GM18907 (cell line): Measurements from ENCODE around the gene OR2D3.
"Not testable (repeated sequence)": the region's sequence is repeated elsewhere in the genome, so short reads cannot be mapped to it uniquely, and the experiment has no call there.

Experiments used
- ATAC-seq: cut with Tn5 transposase; IDR thresholded peaks from one replicate; pipeline ENCODE4 v1.9.1; 2021; ENCODE audit warnings: mild to moderate bottlenecking, moderate library complexity; ENCODE audit not compliant: unreplicated experiment

OR2D3 gene

GRCh38 chr11:6927030-6927617 lies 6.3 kb downstream of the OR2D3 start:
- ATAC-seq: peak; percentile 74

DNA sequence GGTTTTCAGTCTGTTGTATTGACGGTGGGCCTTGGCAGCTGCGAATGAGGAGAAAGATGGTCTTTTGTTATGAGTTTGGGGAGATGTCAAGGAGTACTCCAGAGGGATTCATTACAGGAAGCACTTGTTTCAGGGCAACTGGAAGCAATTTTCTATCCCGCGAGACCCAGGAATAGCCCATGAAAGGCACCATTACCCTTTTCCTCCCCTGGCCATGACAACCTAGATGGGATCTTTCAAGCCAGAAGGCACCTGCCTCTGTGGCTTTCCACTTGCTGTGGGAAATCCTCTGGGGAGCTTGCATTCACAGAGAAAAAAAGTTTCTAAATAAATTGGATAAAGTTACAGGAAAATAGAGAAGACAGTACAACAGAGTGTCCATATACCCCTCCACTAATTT lies 8.1 kb downstream of the OR2D3 start:
- ATAC-seq: no peak

DNA sequence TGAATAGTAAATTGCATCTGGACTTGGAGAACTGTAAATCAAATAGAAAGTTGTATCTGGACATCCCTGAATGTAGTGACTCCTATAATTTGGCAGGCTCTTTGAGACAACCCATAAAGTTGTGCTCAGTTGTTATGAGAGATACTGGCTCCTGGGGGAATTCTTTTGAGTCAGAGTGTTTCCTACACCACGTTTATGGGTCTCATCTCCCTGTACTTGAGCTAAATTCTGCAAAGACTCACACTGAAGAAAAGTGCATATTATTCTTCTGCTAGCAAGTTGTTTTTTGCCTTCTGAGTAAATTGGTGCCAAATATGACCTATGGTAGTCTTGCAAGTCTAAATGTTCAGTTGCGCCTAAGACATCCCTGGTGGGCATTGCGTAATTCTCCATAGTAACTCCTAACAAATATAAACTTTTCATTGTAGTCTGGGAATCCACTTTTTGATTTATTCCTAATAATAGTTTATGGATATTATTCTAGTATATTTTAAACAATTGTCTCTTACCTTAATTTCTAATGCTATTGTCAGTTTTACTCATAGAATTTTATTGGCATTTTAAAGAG lies 10.4 kb downstream of the OR2D3 start:
- no peak for ATAC-seq

DNA sequence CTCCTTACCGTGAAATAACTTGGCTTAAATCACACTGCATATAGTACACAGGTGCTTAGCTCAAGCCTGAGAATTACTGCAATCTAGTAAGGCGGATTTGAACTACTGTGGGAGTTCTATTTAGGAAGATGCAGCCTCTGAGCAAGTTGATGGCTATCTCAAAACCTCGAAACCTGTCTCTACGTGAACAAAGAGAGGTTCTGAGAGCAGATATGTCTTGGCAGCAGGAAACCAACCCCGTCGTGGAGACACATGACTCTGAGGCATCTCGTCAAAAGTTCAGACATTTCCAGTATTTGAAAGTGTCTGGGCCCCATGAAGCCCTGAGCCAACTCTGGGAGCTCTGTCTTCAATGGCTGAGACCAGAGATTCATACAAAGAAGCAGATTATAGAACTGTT lies 11.3 kb downstream of the OR2D3 start:
- no peak for ATAC-seq

DNA sequence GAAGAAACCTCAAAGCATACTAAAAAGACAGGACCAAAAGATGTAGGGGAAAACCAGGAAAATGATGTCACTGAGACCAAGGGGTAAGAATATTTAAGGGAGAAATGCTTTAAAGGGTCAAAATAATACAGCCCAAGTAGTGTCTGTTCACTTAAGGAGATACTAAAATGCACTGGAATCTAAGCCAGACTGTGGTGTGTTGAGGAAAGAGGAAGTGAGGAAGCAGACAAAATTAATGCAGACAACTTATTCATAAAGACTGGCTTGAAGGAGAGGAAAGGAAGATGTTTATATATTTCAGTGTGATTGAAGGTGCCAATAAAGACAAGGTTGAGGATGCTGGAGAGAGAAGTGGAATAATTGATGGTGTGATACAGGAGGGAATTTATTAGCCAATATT lies 21.2 kb downstream of the OR2D3 start:
- ATAC-seq: no peak

DNA sequence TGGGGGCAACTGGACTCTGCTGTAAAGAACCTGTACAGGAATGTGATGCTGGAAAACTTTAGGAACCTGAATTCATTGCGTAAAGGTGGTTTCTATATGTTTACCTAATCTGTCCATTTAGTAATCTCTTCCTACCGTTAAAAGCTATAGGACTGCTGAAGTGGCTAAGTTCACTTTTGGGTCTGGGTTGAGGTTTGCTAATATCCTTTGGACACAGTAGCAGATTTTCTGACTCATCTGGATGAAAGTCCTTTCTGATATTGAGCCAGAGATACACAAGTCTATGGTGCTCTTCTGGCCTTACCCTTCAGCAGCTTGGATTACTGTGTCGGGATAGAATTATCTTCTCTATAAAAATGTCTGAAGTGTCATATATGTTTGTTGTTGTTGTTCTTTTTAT lies 22.3 kb downstream of the OR2D3 start:
- no peak for ATAC-seq

- ATAC-seq: not testable (repeated sequence)
Measured at GRCh38 chr11:6954248-6954647, 33.4 kb downstream of the OR2D3 start.

DNA sequence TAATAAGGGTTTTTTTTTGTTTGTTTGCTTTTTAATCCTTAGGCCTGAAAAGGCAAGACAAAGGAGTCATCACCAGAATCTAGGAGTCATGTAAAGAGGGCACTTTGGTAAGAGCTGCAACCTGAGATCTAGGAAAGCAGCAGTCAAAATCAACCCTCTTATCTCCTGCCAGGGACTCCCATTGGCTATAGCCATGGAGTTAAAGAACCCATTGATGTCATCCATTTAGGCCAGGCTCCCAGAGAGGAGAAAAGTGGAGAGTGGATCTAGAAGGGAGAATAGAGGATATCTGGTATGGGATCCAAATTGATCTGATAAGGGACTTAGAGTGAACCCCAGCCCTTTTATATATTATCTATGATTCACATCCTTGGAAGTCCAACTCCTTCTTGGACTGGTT lies 41.3 kb downstream of the OR2D3 start:
- no peak for ATAC-seq

DNA sequence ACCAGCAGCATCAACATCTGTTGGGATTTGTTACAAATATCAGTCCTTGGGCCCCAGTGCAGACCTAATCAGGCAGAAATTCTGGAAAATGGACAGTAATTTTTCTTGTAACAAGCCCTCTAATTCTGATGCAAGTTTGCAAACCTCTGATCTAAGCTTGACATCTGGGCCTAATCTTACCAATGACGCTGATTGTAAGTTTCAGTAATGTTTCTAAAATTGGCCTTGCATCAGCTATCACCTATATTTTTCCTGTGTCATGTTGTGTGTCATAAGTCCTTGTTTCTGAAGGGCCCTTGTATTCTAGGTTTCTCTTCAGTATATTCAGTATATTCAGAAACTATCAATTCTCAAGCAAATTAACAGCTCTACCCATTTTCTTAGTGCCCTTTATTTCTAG lies 41.9 kb downstream of the OR2D3 start:
- ATAC-seq: no peak

GRCh38 chr11:6968816-6969215 lies 48.0 kb downstream of the OR2D3 start:
- ATAC-seq: no peak

GRCh38 chr11:6969854-6970253 lies 49.1 kb downstream of the OR2D3 start:
- not testable (repeated sequence) for ATAC-seq
